GM19239 (cell line): ENCODE results near the gene FAM163A.

Experiments used
- DNase-seq: peaks from one replicate; pipeline ENCODE4 v3.0.0; 2011; ENCODE audit warnings: low spot score; ENCODE audit not compliant: insufficient read length
- FAIRE-seq: peaks from 2 replicates; lab custom pipeline; 2011; peaks lifted over from hg19 to GRCh38; lab: Jason Lieb, UNC

Gene FAM163A

GRCh38 chr1:179812501-179813292 lies 69.6 kb downstream of the FAM163A start:
- DNase-seq (no peak), FAIRE-seq (no peak)

GRCh38 chr1:179813626-179814545 lies 70.8 kb downstream of the FAM163A start:
- DNase-seq (no peak), FAIRE-seq (no peak)

- DNase-seq (no peak), FAIRE-seq (no peak)
Observed at GRCh38 chr1:179814546-179814838, 71.4 kb downstream of the FAM163A start.

GRCh38 chr1:179815641-179816040 lies 72.5 kb downstream of the FAM163A start:
- no peak for FAIRE-seq
- DNase-seq = no peak

GRCh38 chr1:179816196-179816960 lies 73.3 kb downstream of the FAM163A start:
- no peak for DNase-seq
- no peak for FAIRE-seq

- DNase-seq = no peak
- FAIRE-seq = no peak
Observed at GRCh38 chr1:179817056-179817455, 74.0 kb downstream of the FAM163A start.

GRCh38 chr1:179817789-179818188 lies 74.7 kb downstream of the FAM163A start:
- FAIRE-seq = no peak
- DNase-seq = no peak

GRCh38 chr1:179818260-179818659 lies 75.2 kb downstream of the FAM163A start:
- DNase-seq = no peak
- FAIRE-seq = no peak

- DNase-seq = no peak
- FAIRE-seq = no peak
Observed at GRCh38 chr1:179818743-179819173, 75.7 kb downstream of the FAM163A start.

- FAIRE-seq (no peak), DNase-seq (no peak)
Observed at GRCh38 chr1:179820226-179820970, 77.3 kb downstream of the FAM163A start.

GRCh38 chr1:179821524-179821923 lies 78.4 kb downstream of the FAM163A start:
- FAIRE-seq (no peak), DNase-seq (no peak)

GRCh38 chr1:179822065-179822464 lies 79.0 kb downstream of the FAM163A start:
- FAIRE-seq = no peak

GRCh38 chr1:179823693-179824092 lies 80.6 kb downstream of the FAM163A start:
- FAIRE-seq (no peak), DNase-seq (no peak)

More at GRCh38 chr1:179822065-179822464, 79.0 kb downstream of the FAM163A start:
- DNase-seq = no peak

- FAIRE-seq = no peak
- DNase-seq = no peak
Observed at GRCh38 chr1:179824265-179824664, 81.2 kb downstream of the FAM163A start.

- FAIRE-seq (no peak), DNase-seq (no peak)
Observed at GRCh38 chr1:179825206-179825605, 82.1 kb downstream of the FAM163A start.

GRCh38 chr1:179825798-179826460 lies 82.8 kb downstream of the FAM163A start:
- DNase-seq = no peak
- FAIRE-seq = no peak

GRCh38 chr1:179826626-179827280 lies 83.7 kb downstream of the FAM163A start:
- DNase-seq (no peak), FAIRE-seq (no peak)

- no peak for DNase-seq
- FAIRE-seq = no peak
Observed at GRCh38 chr1:179828554-179829110, 85.5 kb downstream of the FAM163A start.

GRCh38 chr1:179831225-179831624 lies 88.1 kb downstream of the FAM163A start:
- DNase-seq = no peak

More at GRCh38 chr1:179831225-179831624, 88.1 kb downstream of the FAM163A start:
- FAIRE-seq = no peak
